GM21717 (cell line): ENCODE data around the gene ZBTB46.
"Not testable (repeated sequence)": the region's sequence is repeated elsewhere in the genome, so short reads cannot be mapped to it uniquely, and the experiment has no call there.

Experiments used
- ATAC-seq: cut with Tn5 transposase; IDR thresholded peaks from one replicate; pipeline ENCODE4 v1.9.1; 2021; ENCODE audit warnings: mild to moderate bottlenecking, moderate library complexity; ENCODE audit not compliant: unreplicated experiment

Gene ZBTB46

GRCh38 chr20:63819224-63819921, 11.7 kb downstream of the ZBTB46 start:
- ATAC-seq, result no peak

GRCh38 chr20:63815615-63816253, 15.3 kb downstream of the ZBTB46 start:
- no peak for ATAC-seq

GRCh38 chr20:63814891-63815614, 16.0 kb downstream of the ZBTB46 start:
- no peak for ATAC-seq

- ATAC-seq, result no peak
These were observed 19.6 kb downstream of the ZBTB46 start for GRCh38 chr20:63811491-63811875.

GRCh38 chr20:63810730-63811490, 20.2 kb downstream of the ZBTB46 start:
- no peak for ATAC-seq

- no peak for ATAC-seq
These were observed 21.2 kb downstream of the ZBTB46 start for GRCh38 chr20:63809856-63810255.

- no peak for ATAC-seq
These were observed 21.9 kb downstream of the ZBTB46 start for GRCh38 chr20:63808964-63809674.

- ATAC-seq, result no peak
These were observed 22.8 kb downstream of the ZBTB46 start for GRCh38 chr20:63808145-63808724.

- no peak for ATAC-seq
These were observed 23.4 kb downstream of the ZBTB46 start for GRCh38 chr20:63807654-63808053.

GRCh38 chr20:63804308-63804636, 26.8 kb downstream of the ZBTB46 start:
- ATAC-seq, result no peak

GRCh38 chr20:63802469-63803240, 28.4 kb downstream of the ZBTB46 start:
- ATAC-seq, result no peak

GRCh38 chr20:63801174-63801573, 29.9 kb downstream of the ZBTB46 start:
- ATAC-seq, result not testable (repeated sequence)

GRCh38 chr20:63800411-63800810, 30.7 kb downstream of the ZBTB46 start:
- ATAC-seq, result not testable (repeated sequence)

- ATAC-seq, result not testable (repeated sequence)
These were observed 31.9 kb downstream of the ZBTB46 start for GRCh38 chr20:63799127-63799526.

GRCh38 chr20:63797175-63797574, 33.9 kb downstream of the ZBTB46 start:
- not testable (repeated sequence) for ATAC-seq

GRCh38 chr20:63795178-63795830, 35.8 kb downstream of the ZBTB46 start:
- no peak for ATAC-seq

GRCh38 chr20:63794614-63795013, 36.5 kb downstream of the ZBTB46 start:
- no peak for ATAC-seq

GRCh38 chr20:63792866-63793265, 38.2 kb downstream of the ZBTB46 start:
- ATAC-seq, result no peak

- no peak for ATAC-seq
These were observed 39.4 kb downstream of the ZBTB46 start for GRCh38 chr20:63791497-63792156.
